Measurements from ENCODE around the gene CROCC2.

CROCC2 gene

GRCh38 chr2:240875228-240876034, 30.7 kb upstream of the CROCC2 start:
- no peak for DNase-seq (ENCODE audit: low spot score)

DNA sequence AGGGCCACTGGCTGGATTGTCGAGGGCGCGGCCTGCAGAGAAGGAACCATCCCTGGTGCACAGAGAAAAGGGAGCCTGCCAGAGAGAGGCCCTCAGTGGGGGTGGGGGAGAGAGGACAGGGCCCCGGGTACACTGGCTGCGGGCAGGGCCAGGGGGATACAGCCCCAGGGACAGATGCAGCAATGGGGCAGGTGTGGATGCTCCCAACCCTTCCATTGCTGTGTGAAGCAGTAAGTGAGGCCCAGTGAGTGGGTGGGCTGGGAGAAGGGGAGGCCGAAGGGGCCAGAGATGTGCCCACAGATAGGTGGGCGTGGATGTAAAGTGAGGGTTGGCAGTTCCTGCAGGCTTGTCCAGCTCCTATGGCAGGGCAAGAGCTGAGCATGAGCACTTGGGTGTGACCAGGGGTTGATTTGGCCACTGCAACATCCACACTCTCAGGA, 30.1 kb upstream of the CROCC2 start:
- DNase-seq (ENCODE audit: low spot score), result no peak

- no peak for DNase-seq (ENCODE audit: low spot score)
These were observed 29.5 kb upstream of the CROCC2 start for GRCh38 chr2:240876475-240877251.

GRCh38 chr2:240877460-240878340, 28.4 kb upstream of the CROCC2 start:
- no peak for DNase-seq (ENCODE audit: low spot score)

DNA sequence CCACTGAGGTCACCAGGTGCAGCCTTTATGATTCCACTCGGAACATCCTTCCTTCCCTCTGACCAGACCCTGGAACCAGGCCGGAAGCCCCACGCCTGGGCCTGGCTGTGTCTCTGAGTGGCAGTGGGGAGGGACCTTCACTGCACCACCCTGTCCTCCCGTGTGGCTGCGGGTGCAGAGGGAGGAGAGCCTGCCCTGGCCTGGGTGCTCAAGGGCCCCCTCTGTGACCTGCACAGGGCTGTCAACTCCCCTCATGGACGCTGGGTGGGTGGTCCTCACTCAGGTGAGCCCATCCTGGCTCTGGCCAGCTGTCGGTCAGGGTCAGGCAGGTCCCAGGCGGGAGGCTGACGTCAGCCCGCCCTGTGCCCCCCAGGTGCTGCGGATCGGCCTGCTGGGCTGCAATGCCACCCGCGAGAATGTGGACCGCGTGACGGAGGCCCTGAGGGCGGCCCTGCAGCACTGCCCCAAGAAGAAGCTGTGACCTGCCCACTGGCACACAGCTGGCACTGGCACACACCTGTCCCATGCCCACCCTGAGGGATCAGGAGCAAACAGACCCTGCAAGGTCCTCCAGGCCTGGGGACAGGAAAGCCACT, 27.7 kb upstream of the CROCC2 start:
- DNase-seq (ENCODE audit: low spot score), result no peak

DNA sequence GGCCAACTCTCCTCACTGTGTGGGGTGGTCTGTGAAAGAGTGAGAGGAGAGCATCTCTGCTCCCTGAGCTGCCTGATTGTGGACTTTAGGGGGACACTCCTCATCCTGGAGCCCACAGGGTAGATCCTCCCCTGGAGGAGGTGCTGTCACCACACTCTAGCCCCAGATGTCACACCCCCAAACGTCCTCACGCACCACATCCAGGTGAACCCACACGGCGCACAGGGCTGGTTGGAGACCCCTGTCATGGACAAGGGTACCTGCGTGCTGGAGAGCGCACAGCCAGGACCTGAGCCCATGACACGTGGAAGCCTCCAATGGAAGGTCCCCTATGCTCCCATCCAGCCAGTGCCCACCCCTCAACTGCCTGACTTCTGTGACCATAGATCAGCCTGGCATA, 27.0 kb upstream of the CROCC2 start:
- no peak for DNase-seq (ENCODE audit: low spot score)

DNA sequence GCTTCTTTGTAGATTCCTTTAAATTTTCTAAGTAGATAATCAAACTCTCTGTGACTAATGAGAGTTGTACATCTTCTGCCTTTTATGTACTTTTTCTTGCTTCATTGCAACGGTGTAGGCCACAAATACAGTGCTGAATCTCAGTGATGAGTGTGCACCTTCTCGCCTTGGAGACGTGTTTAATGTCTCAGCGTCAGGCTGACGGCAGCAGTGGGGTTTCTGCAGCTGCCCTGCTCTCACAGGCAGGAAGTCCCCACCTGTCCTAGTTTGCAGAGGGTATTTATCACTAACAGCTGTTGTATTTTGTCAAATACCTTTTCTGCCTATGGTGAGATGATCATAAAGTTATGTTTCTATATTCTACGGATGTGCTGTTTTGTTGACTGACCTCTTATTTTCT, 24.2 kb upstream of the CROCC2 start:
- DNase-seq (ENCODE audit: low spot score), result no peak

- no peak for DNase-seq (ENCODE audit: low spot score)
These were observed 21.9 kb upstream of the CROCC2 start for GRCh38 chr2:240884221-240884620.

- no peak for DNase-seq (ENCODE audit: low spot score)
These were observed 21.4 kb upstream of the CROCC2 start for GRCh38 chr2:240884745-240885144.

GRCh38 chr2:240885566-240885965, 20.6 kb upstream of the CROCC2 start:
- DNase-seq (ENCODE audit: low spot score), result no peak

GRCh38 chr2:240886023-240886565, 20.0 kb upstream of the CROCC2 start:
- no peak for DNase-seq (ENCODE audit: low spot score)

DNA sequence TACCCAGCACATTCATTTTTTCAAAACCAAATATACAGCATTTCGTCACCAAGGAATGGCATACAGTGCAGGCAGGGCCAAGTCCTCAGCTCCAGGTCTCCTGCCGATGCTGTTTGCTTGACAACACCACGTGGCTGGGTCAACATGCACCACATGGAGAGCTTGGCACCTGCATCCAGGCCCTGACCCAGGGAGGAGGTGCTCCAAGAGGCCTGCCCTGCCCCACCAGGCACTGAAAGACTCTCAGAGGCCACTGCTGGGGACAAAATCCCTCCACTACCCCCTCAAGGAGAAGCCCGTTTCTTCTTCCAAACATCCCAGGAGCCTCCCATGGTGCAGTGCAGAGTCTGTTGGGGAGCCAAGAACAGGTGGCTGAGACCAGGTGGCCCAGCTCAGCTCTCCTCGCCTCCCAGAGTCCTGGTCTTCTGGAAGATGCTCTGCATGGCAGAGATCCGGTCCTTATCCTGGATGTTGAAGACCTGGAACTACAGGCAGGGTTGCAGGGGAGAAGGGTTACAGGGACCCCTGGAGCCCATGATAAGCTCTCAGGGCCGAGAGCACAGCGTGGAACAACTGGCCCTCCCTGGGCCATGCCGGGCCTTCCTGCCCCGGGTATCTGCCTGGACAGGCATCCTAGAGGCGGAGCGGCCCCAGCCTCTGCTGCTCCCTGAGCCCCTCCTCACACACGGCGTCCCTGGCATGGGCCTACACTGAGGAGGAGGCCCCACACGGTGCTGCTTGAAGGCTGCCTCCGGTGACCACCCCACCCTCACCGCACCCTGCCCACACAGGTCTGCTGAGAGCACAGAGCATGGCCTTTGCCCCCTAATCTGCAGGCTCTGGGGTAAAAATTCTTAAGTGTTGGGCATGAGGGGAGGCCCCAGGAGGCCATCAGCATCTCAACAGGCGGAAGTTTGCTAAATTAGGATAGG, 19.2 kb upstream of the CROCC2 start:
- no peak for DNase-seq (ENCODE audit: low spot score)

DNA sequence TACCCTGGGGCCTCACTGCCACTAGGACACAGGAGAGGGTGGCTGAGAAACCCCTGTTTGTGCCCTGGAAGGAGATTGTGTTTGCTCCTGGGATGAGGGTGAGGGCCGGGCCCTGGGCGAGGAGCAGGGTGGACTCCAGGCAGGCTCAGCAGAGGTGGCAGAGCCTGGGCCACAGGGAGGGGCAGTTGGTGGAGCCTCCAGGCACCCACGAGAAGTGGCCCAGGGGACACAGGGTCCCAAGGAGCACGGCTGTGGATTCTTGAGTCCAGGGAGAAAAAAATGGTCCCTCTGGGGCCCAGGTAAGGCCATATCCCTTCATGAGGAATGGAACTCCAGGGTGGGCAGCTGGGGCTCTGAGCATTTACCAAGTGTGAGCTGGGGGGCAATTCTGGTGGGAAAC, 18.5 kb upstream of the CROCC2 start:
- DNase-seq (ENCODE audit: low spot score), result no peak

DNA sequence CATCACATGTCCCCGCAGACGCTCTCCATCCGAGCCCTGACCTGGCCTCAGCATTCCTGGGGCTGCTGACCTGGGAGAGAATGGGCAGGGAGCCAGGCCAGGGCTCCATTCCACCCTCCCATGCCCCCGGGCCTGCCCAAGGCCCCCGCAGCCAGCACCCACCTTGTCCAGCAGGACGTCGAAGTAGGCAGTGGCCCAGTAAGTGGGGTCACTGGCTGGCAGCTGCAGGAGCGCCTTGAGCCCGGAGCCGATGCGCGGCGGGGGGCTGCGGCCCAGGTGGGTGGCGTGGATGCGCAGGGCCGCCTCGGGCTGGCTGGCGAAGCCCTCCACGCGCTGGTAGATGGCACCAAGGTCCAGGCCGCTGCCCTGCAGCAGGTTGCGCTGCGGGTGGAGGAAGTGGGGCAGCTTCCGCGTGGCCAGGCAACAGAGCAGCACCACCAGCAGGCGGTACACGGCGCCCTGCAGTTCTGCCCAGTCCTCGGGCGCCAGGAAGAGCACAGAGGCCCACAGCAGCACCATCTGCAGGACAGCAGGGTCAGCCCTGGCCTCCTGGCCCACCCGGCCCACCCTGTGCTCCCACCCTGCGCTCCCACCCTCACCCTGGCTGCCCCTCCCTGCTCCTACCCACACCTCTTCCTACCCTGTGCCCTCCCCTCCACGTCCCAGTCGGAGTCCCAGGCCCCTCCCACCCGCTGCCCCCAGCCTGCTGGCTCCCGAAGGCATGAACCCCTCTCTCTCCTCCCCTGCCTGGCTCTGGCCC, 17.8 kb upstream of the CROCC2 start:
- no peak for DNase-seq (ENCODE audit: low spot score)

GRCh38 chr2:240888890-240889573, 17.1 kb upstream of the CROCC2 start:
- DNase-seq (ENCODE audit: low spot score), result no peak

DNA sequence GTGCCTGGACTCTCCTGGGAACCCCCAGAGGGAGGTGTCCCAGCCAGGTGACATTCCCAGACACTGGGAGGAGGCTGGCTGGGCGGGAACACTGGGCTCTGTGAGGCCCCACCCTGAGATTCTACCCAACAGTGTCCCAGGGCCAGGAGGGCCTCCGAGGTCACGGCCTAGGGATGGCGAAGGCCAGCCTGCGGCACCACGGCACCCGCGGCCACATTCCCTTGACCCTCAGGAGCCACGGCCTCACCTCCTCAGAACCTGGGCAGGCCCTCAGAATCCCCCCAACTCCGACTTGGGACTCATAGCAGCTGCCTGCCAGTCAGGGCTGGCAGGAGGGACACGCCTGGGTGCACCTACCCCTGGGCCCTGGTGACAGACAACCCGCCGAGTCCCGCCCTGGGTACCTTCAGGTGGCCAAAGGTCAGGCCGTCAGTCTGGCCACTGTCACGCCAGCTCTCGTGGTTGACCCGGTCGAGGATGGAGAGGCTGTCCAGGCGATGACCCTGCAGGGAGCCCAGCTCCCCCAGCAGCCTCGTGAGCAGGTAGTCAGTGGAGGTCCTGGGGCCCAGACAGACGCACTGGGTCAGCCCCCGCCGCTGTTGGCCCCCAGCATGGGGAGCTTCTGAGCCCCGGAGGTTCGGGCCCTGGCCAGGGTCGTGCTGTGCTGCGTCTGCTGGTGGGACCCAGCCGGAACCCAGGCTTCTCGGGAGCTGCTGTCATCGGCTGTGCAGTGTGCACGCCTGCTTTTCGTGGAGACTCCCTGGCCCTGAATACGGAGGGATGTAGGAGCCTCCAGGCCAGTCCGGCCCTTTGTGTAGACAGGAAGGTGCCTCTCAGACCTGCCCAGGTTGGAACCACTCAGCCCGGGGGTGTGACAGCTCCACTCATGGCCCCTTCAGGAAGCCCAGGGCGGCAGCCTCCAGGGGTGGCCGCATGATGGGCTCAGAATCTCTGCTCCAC, 16.3 kb upstream of the CROCC2 start:
- DNase-seq (ENCODE audit: low spot score), result no peak

DNA sequence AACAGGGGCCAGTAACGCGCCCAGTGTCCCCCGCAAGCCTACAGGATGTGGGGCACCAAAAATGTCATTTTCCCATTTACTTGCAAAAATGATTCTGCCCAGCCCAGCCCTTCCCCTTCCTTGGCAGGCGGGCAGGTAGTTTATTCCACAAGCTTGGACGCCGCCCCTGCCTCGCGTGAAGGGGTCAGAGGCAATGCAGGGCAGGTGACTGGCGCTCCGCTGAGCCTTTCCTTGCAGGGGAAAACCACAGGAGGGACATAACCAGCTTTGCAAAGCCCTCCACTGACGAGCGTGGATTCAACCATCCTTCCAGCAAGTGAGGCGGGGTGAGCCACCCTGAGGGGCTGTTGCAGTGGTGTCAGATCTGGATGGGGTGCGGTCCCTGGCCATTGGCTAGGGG, 15.4 kb upstream of the CROCC2 start:
- DNase-seq (ENCODE audit: low spot score), result no peak

Data from Ammon's horn (tissue), 1 donor.